T-helper 2 cell treated with Interferon-gamma antibody and Interleukin-4, amounts not matched to agents 5 μg/mL and 100 μg/mL, for 36 hours (primary cell): ENCODE results near the gene NPC2.

Experiments used
- DNase-seq: peaks from one replicate; pipeline ENCODE4 v3.0.0; 2021; ENCODE audit warnings: low spot score
- H3K27ac Mint-ChIP-seq: one replicate; pipeline ENCODE4 v1.8.0; 2021; ENCODE audit warnings: mild to moderate bottlenecking, mixed read lengths
- H3K27me3 Mint-ChIP-seq: one replicate; pipeline ENCODE4 v1.8.0; 2021; ENCODE audit warnings: low read depth, mixed read lengths
- H3K36me3 Mint-ChIP-seq: one replicate; pipeline ENCODE4 v1.8.0; 2021; ENCODE audit warnings: low read depth, mixed read lengths
- H3K4me1 Mint-ChIP-seq: one replicate; pipeline ENCODE4 v1.8.0; 2021; ENCODE audit warnings: low read depth, mixed read lengths
- H3K4me3 Mint-ChIP-seq: one replicate; pipeline ENCODE4 v1.8.0; 2022; ENCODE audit warnings: mild to moderate bottlenecking, moderate library complexity, mixed read lengths
- H3K9me3 Mint-ChIP-seq: one replicate; pipeline ENCODE4 v1.8.0; 2021; ENCODE audit warnings: mixed read lengths

NPC2 gene

GRCh38 chr14:74526854-74527585, 33.9 kb upstream of the NPC2 start:
- Mint-ChIP-seq H3K27ac (no peak overlapping the region), H3K4me3 (no peak overlapping the region), H3K9me3 (no peaks in the 10 kb centered on the region), H3K4me1 (no peaks in the 10 kb centered on the region), H3K27me3 (peaks cover 2% of the 10 kb centered on the region), H3K36me3 (no peaks in the 10 kb centered on the region)
- no peak for DNase-seq

- H3K36me3 Mint-ChIP-seq: no peaks in the 10 kb centered on the region
- H3K27me3 Mint-ChIP-seq: peaks cover 2% of the 10 kb centered on the region
- H3K4me1 Mint-ChIP-seq: no peaks in the 10 kb centered on the region
- no peak overlapping the region for H3K4me3 Mint-ChIP-seq
- H3K27ac Mint-ChIP-seq: no peak overlapping the region
- H3K9me3 Mint-ChIP-seq: no peaks in the 10 kb centered on the region
- no peak for DNase-seq
Measured at GRCh38 chr14:74525361-74525851, 32.3 kb upstream of the NPC2 start.

- H3K4me1 Mint-ChIP-seq: no peaks in the 10 kb centered on the region
- H3K27me3 Mint-ChIP-seq: peaks cover 2% of the 10 kb centered on the region
- no peaks in the 10 kb centered on the region for H3K36me3 Mint-ChIP-seq
- H3K4me3 Mint-ChIP-seq: no peak overlapping the region
- no peak overlapping the region for H3K27ac Mint-ChIP-seq
- DNase-seq: no peak
- no peaks in the 10 kb centered on the region for H3K9me3 Mint-ChIP-seq
Measured at GRCh38 chr14:74524812-74525135, 31.7 kb upstream of the NPC2 start.

GRCh38 chr14:74524076-74524811, 31.1 kb upstream of the NPC2 start:
- H3K27me3 Mint-ChIP-seq: peaks cover 2% of the 10 kb centered on the region
- no peaks in the 10 kb centered on the region for H3K36me3 Mint-ChIP-seq
- no peak for DNase-seq
- no peaks in the 10 kb centered on the region for H3K4me1 Mint-ChIP-seq
- H3K9me3 Mint-ChIP-seq: no peaks in the 10 kb centered on the region
- H3K27ac Mint-ChIP-seq: no peak overlapping the region
- H3K4me3 Mint-ChIP-seq: no peak overlapping the region

GRCh38 chr14:74522740-74523139, 29.6 kb upstream of the NPC2 start:
- H3K4me3 Mint-ChIP-seq: no peak overlapping the region
- H3K9me3 Mint-ChIP-seq: no peaks in the 10 kb centered on the region
- DNase-seq: no peak
- no peaks in the 10 kb centered on the region for H3K36me3 Mint-ChIP-seq
- H3K4me1 Mint-ChIP-seq: no peaks in the 10 kb centered on the region
- no peak overlapping the region for H3K27ac Mint-ChIP-seq
- H3K27me3 Mint-ChIP-seq: peaks cover 2% of the 10 kb centered on the region

GRCh38 chr14:74521756-74522155, 28.7 kb upstream of the NPC2 start:
- Mint-ChIP-seq H3K36me3 (no peaks in the 10 kb centered on the region), H3K27me3 (peaks cover 2% of the 10 kb centered on the region), H3K27ac (no peak overlapping the region), H3K4me3 (no peak overlapping the region), H3K9me3 (no peaks in the 10 kb centered on the region), H3K4me1 (no peaks in the 10 kb centered on the region)
- no peak for DNase-seq

GRCh38 chr14:74519316-74520074, 26.4 kb upstream of the NPC2 start:
- Mint-ChIP-seq H3K4me3 (no peak overlapping the region), H3K4me1 (peaks cover 4% of the 10 kb centered on the region), H3K27me3 (peaks cover 4% of the 10 kb centered on the region), H3K27ac (no peak overlapping the region), H3K36me3 (no peaks in the 10 kb centered on the region), H3K9me3 (no peaks in the 10 kb centered on the region)
- no peak for DNase-seq

- peaks cover 9% of the 10 kb centered on the region for H3K4me1 Mint-ChIP-seq
- no peaks in the 10 kb centered on the region for H3K9me3 Mint-ChIP-seq
- no peaks in the 10 kb centered on the region for H3K36me3 Mint-ChIP-seq
- no peak overlapping the region for H3K27ac Mint-ChIP-seq
- DNase-seq: no peak
- no peak overlapping the region for H3K4me3 Mint-ChIP-seq
- H3K27me3 Mint-ChIP-seq: peaks cover 6% of the 10 kb centered on the region
Measured at GRCh38 chr14:74518221-74518620, 25.1 kb upstream of the NPC2 start.

- Mint-ChIP-seq H3K9me3 (no peaks in the 10 kb centered on the region), H3K4me1 (peaks cover 9% of the 10 kb centered on the region), H3K4me3 (no peak overlapping the region), H3K27ac (no peak overlapping the region), H3K36me3 (no peaks in the 10 kb centered on the region), H3K27me3 (peaks cover 7% of the 10 kb centered on the region)
- DNase-seq: no peak
Measured at GRCh38 chr14:74517731-74518130, 24.6 kb upstream of the NPC2 start.

GRCh38 chr14:74516451-74517160, 23.5 kb upstream of the NPC2 start:
- peaks cover 9% of the 10 kb centered on the region for H3K4me1 Mint-ChIP-seq
- H3K27me3 Mint-ChIP-seq: peaks cover 10% of the 10 kb centered on the region
- DNase-seq: no peak
- H3K4me3 Mint-ChIP-seq: no peak overlapping the region
- no peaks in the 10 kb centered on the region for H3K9me3 Mint-ChIP-seq
- no peak overlapping the region for H3K27ac Mint-ChIP-seq
- H3K36me3 Mint-ChIP-seq: no peaks in the 10 kb centered on the region

GRCh38 chr14:74515891-74516412, 22.8 kb upstream of the NPC2 start:
- Mint-ChIP-seq H3K27me3 (peaks cover 10% of the 10 kb centered on the region), H3K27ac (no peak overlapping the region), H3K4me1 (peaks cover 9% of the 10 kb centered on the region), H3K4me3 (no peak overlapping the region), H3K36me3 (no peaks in the 10 kb centered on the region), H3K9me3 (no peaks in the 10 kb centered on the region)
- no peak for DNase-seq

- no peak overlapping the region for H3K27ac Mint-ChIP-seq
- no peak for DNase-seq
- H3K36me3 Mint-ChIP-seq: no peaks in the 10 kb centered on the region
- H3K9me3 Mint-ChIP-seq: no peaks in the 10 kb centered on the region
- H3K4me3 Mint-ChIP-seq: no peak overlapping the region
- H3K27me3 Mint-ChIP-seq: peaks cover 10% of the 10 kb centered on the region
- H3K4me1 Mint-ChIP-seq: peaks cover 9% of the 10 kb centered on the region
Measured at GRCh38 chr14:74514471-74514941, 21.4 kb upstream of the NPC2 start.

- Mint-ChIP-seq H3K4me1 (peaks cover 9% of the 10 kb centered on the region), H3K4me3 (no peak overlapping the region), H3K9me3 (no peaks in the 10 kb centered on the region), H3K36me3 (no peaks in the 10 kb centered on the region), H3K27me3 (peaks cover 10% of the 10 kb centered on the region), H3K27ac (no peak overlapping the region)
- no peak for DNase-seq
Measured at GRCh38 chr14:74511966-74512830, 19.1 kb upstream of the NPC2 start.
